ENCODE results near the gene SWT1.
"Not testable (repeated sequence)": the region's sequence is repeated elsewhere in the genome, so short reads cannot be mapped to it uniquely, and the experiment has no call there.

DNA sequence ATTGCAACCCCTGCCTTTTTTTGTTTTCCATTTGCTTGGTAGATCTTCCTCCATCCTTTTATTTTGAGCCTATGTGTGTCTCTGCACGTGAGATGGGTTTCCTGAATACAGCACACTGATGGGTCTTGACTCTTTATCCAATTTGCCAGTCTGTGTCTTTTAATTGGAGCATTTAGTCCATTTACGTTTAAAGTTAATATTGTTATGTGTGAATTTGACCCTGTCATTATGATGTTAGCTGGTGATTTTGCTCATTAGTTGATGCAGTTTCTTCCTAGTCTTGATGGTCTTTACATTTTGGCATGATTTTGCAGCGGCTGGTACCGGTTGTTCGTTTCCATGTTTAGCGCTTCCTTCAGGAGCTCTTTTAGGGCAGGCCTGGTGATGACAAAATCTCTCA, 98.6 kb downstream of the SWT1 start:
- TF ChIP-seq EZH2 (IDR thresholded peaks at IDR 0.05; ENCODE audit: insufficient read depth, poor library complexity, severe bottlenecking); EZH2phosphoT487 (IDR thresholded peaks at IDR 0.05; ENCODE audit: insufficient read depth, low read depth): not testable (repeated sequence)

All from GM23248 (cell line).